AG04449 (cell line): ENCODE results near the gene SHOC2.
A peak's percentile ranks its signal among the peaks of the same experiment; 100 is the strongest.

ENCODE experiments used
- CTCF ChIA-PET: fragments of 350-600 bp; formaldehyde crosslinking; extraction: SDS; loops from one replicate; lab custom pipeline; 2021; ENCODE audit warnings: antibody characterized with exemption; lab: Yijun Ruan, JAX
- POLR2A ChIA-PET: fragments of 400-600, 350-600 bp; formaldehyde crosslinking; extraction: SDS; loops from one replicate; lab custom pipeline; 2020; ENCODE audit warnings: antibody characterized with exemption, inconsistent platforms; lab: Yijun Ruan, JAX
- DNase-seq: peaks from one replicate; pipeline ENCODE4 v3.0.0-alpha.2; 2010; ENCODE audit warnings: low read depth, low spot score
- H3K4me3 ChIP-seq: 2 replicates; pipeline ENCODE4 v1.5.1; 2011; ENCODE audit warnings: low read depth, mild to moderate bottlenecking, control low read depth, low read length
- TF ChIP-seq, protein P1 (sequence below): IDR thresholded peaks from one replicate; pipeline ENCODE4 v1.5.1; 2011; ENCODE audit warnings: mild to moderate bottlenecking, moderate library complexity, low read length, control low read depth, inconsistent platforms; ENCODE audit not compliant: insufficient read depth; ENCODE audit errors: missing control alignments

The SHOC2 gene

DNA sequence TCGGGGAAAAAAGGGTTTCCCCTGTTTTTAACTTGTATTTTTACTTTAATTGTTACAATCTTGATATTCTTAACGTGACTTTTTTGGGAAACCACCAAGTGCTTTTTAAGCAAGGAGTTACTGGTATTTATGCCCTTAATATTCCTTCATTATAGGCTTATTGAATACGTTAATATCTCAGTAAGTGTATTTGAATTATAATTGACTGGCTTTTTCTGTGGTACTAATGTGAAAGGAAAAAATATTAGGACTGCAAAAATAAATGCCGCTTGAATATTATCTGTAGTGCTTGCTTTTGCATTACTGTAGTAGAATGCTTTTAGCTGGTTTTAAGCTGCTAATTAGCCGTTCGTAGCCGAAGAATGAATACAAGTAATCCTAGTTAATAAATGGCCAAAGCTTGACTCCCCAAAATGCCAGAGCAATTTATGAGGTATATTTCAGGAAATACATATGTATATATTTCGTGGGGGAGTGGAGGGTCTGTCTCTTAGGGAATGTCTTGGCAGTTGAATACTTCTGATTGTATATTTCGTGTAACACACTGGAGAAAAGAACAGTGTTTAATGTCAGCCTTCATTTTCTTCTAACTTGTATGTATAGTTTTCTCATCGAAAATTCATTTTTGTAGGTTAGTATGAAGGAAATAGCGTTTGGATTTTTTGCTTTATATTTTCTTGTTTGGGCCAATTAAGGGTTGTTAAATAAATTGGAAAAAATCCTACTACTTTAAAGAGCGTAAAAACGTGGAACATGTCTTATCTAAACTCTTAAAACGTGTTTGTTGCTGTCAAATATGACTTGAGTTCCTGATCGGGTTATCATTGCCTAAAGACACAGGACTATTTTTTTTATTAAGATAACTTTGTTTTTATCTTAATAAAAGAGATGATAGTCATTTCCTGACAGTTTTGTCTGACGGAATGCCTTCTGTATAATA is 46.1 kb upstream of the SHOC2 start:
- peak overlapping the region; percentile 71 for H3K4me3 ChIP-seq
- no peak for DNase-seq
- TF ChIP-seq, protein P1, sequence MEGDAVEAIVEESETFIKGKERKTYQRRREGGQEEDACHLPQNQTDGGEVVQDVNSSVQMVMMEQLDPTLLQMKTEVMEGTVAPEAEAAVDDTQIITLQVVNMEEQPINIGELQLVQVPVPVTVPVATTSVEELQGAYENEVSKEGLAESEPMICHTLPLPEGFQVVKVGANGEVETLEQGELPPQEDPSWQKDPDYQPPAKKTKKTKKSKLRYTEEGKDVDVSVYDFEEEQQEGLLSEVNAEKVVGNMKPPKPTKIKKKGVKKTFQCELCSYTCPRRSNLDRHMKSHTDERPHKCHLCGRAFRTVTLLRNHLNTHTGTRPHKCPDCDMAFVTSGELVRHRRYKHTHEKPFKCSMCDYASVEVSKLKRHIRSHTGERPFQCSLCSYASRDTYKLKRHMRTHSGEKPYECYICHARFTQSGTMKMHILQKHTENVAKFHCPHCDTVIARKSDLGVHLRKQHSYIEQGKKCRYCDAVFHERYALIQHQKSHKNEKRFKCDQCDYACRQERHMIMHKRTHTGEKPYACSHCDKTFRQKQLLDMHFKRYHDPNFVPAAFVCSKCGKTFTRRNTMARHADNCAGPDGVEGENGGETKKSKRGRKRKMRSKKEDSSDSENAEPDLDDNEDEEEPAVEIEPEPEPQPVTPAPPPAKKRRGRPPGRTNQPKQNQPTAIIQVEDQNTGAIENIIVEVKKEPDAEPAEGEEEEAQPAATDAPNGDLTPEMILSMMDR = no peak
- ChIA-PET POLR2A (interaction anchor here (0.5 to 1.0 kb wide), 4 partner anchors 14 to 378 kb away, joined by 3 read pairs; no protein-coding TSS in a partner anchor), CTCF (interaction anchor here (0.9 to 1.4 kb wide), 6 partner anchors 10 to 127 kb away, joined by 3 to 6 read pairs (median 4); no protein-coding TSS in a partner anchor)

DNA sequence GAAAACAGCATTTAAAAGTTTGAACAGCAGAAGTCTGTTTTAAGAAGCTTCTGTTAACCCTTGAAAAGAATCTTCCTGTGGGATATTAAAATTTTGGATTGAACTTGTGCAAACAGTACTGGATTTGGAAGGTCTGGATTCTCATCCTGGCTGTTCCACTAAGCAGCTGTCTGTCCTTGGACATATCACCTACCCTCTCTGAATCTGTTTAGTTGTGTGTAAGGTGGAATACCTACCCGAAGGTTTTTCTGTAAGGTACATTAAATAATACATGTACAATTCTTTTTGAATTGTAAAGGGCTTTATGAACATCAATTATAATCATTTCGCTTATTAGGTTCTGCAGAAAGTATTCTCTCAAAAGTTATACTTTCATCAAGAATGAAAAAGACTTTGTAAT is 45.5 kb upstream of the SHOC2 start:
- DNase-seq = no peak
- ChIA-PET CTCF (no interaction called here), POLR2A (interaction anchor here (0.5 kb wide), 1 partner anchor 44 kb away, joined by 3 read pairs; no protein-coding TSS in a partner anchor)
- peak overlapping the region; percentile 13 for H3K4me3 ChIP-seq
- TF ChIP-seq, protein P1 = no peak

DNA sequence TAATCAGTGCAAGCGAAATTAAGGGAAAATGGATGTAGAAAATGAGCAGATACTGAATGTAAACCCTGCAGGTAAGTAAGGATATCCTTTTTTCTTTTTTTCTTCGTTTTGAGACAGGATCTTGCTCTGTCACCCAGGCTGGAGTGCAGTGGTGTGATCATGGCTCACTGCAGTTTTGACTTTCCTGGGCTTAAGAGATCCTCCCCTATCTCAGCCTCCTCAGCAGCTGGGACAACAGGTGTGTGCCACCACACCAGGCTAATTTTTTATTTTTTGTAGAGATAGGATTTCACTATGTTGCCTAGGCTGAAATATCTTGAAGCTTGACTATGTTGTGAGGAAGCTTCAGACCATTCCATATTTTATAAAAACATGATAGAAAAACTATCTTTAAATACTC is 43.4 kb upstream of the SHOC2 start:
- CTCF ChIA-PET = interaction anchor here (0.9 to 2.6 kb wide), 5 partner anchors 11 to 72 kb away, joined by 3 to 8 read pairs (median 3); no protein-coding TSS in a partner anchor
- DNase-seq = no peak
- POLR2A ChIA-PET = no interaction called here

DNA sequence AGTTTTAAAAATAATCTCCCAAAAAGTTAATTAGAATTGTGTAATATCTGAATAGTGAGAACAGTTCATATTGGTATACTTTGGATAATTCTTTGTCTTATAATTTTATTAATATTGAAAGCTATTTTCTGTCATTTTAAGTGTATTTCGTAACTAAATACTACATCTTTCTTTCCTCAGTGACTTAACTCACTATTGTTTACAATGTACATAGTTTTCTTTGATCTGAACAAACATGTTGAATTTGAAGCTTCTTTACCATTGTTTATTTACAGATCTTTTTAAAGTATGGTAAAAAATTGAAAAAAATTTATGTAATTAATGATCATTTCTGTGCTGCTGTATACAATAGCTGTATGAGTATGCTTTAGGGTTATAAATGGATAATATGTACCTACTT is 42.6 kb upstream of the SHOC2 start:
- POLR2A ChIA-PET = no interaction called here
- H3K4me3 ChIP-seq = no peak overlapping the region

More for the DNA sequence above, 43.4 kb upstream of the SHOC2 start:
- H3K4me3 ChIP-seq = no peak overlapping the region
- TF ChIP-seq, protein P1 = no peak

DNA sequence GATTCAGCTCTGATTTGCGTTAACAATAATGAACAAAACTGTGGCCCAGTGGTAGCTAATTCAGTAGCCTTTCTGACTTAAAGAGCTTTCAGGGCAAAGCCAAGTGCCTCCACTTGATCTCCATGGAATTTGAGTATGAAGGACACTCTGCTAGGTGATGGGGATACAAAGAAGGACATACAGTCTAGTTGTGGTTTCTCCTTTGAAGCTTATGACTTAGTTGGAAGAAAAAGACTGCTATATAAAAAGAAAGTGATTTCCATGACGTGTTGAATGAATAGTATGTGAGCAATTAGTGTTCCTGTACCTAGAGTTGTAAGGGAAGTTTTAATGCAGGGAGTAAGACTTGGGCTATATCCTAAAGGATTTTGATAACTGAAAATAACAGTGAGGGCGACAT is 39.4 kb upstream of the SHOC2 start:
- ChIA-PET CTCF (interaction anchor here (0.8 to 1.9 kb wide), 4 partner anchors 13 to 280 kb away, joined by 3 to 9 read pairs (median 4); no protein-coding TSS in a partner anchor), POLR2A (no interaction called here)
- H3K4me3 ChIP-seq = no peak overlapping the region
- TF ChIP-seq, protein P1 = no peak
- DNase-seq = no peak

More for the DNA sequence above, 42.6 kb upstream of the SHOC2 start:
- TF ChIP-seq, protein P1 = no peak
- CTCF ChIA-PET = interaction anchor here (0.9 to 2.6 kb wide), 7 partner anchors 11 to 131 kb away, joined by 3 to 8 read pairs (median 4); no protein-coding TSS in a partner anchor
- no peak for DNase-seq

DNA sequence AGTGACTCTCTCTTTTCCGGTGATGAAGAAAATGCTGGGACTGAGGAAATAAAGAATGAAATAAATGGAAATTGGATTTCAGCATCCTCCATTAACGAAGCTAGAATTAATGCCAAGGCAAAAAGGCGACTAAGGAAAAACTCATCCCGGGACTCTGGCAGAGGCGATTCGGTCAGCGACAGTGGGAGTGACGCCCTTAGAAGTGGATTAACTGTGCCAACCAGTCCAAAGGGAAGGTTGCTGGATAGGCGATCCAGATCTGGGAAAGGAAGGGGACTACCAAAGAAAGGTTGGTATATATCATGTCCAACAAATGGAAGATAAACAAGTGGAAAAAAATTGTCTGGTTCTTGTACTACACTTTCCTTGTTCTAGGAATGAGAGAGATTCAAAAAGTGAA is 38.2 kb upstream of the SHOC2 start:
- TF ChIP-seq, protein P1 = no peak
- DNase-seq = no peak
- no peak overlapping the region for H3K4me3 ChIP-seq
- ChIA-PET CTCF (interaction anchor here (0.9 to 1.9 kb wide), 5 partner anchors 11 to 272 kb away, joined by 3 to 10 read pairs (median 4); no protein-coding TSS in a partner anchor), POLR2A (no interaction called here)
